GM19193 (cell line): ENCODE measurements around the gene RBMS3.

Experiments
- POLR2A ChIP-seq: IDR thresholded peaks from 4 replicates; pipeline ENCODE4 v1.6.1; 2011; ENCODE audit not compliant: insufficient read depth, insufficient read length; ENCODE audit errors: extremely low read depth

Gene RBMS3

GRCh38 chr3:29745232-29745870, 464.5 kb downstream of the RBMS3 start:
- TF ChIP-seq POLR2A, result no peak

GRCh38 chr3:29746163-29746760, 465.4 kb downstream of the RBMS3 start:
- no peak for TF ChIP-seq POLR2A

- no peak for TF ChIP-seq POLR2A
These were observed 467.1 kb downstream of the RBMS3 start for GRCh38 chr3:29747991-29748390.

- no peak for TF ChIP-seq POLR2A
These were observed 470.9 kb downstream of the RBMS3 start for GRCh38 chr3:29751647-29752314.

- no peak for TF ChIP-seq POLR2A
These were observed 473.5 kb downstream of the RBMS3 start for GRCh38 chr3:29754346-29754745.

- no peak for TF ChIP-seq POLR2A
These were observed 474.5 kb downstream of the RBMS3 start for GRCh38 chr3:29755416-29755815.

DNA sequence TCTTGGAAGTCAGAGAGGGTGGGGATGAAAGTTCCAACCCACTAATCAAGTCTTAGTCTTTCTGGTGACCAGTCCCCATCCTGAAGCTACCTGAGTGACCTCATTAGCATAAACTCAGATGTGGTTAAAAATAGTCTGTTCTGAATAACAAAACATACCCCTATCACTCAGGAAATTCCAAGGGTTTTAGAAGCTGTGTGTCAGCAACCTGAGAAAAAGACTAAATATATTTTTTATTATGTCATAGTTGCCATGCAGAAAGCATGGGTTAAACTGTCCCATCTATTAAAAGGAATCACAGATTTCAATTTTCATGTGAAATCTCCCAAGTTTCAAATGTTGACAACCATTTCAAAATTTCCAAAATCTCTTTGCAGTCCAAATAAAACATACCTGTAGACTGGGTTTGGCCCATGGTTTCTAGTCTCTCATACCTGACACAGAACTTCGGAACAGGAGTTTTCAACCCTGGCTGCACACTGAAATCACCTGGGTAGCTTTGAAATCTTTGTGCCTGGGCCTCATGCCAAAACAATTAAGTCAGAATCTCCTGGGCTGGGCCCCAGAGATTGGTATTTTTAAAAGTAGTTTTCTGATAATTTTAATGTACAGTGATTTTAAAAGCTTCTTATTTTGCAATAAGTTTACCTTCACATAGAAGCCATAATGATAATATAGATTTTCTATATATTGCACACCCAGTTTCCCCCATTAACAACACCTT, 476.3 kb downstream of the RBMS3 start:
- no peak for TF ChIP-seq POLR2A

DNA sequence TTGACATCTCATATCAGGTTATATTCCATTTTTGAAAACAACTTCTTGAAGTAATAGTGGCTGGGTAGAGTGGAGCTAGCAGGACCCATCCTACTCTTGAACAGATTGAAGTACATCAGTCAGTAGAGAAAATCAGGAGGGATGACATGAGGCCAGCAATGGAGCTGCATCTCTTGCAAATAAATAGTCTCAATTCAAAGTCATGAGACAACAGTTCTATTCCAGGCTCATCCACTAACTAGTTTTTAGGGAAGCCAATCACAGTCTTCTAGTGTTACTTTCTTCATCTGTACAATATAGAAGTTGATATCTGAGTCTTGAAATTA, 477.2 kb downstream of the RBMS3 start:
- TF ChIP-seq POLR2A, result no peak

GRCh38 chr3:29758434-29759322, 477.8 kb downstream of the RBMS3 start:
- TF ChIP-seq POLR2A, result no peak

DNA sequence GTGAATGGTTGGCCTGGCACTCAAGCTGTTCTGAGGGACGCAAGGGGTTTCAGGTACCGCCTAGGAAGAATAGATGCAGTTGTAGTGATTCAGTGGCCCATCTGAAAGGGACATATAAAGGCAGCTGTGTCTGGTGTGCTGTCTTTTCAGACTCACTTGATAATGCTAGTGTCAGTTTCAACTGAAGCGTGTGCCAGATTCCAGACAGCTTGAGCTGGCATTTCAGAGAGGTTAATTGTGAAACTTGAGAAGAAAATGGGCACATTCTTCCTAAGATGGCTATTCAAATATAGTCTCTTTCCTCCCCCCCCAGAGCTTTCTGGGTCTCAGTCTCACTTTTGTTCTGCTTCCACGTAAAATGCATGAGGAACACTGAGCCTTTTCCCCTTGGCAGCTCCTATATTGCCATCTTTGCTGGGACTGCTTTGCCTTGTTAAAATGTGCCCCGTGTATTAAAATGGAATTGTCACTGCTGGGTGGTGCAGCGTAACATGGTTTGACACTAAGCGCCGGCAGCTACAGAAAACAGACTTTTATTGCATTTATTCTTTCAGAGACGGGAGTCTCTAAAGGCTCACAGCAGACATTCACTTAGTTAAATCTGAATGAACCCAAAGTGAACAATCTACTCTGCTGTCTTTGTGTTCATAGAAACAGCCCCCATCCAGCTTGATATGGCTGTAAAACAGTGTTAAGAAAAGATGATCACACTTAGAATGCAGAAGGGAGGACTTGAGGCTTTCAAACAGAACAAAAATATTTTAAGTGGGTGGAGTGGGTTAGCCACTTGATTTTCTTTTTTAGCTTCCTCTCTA, 478.7 kb downstream of the RBMS3 start:
- TF ChIP-seq POLR2A, result no peak

DNA sequence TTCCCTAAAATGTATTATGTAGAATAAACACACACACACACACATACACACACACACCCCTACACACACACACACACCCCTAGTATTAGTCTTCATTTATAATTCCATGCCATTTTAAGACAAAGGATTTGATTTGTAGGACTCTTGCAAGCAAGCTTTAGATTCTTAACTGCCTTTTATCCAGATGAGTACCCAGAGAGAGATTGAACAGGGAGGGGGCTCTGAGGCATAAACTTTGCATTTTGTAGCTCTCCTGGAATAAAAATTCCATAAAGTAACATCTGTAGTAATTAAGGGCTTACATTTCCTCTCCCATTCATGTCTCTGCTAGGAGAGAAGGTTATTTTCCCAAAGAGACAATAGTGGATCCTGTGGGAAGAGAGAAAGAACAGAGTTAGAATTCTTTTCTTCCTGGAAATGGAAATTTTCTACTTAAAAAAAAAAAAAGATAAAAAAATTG, 479.4 kb downstream of the RBMS3 start:
- no peak for TF ChIP-seq POLR2A

DNA sequence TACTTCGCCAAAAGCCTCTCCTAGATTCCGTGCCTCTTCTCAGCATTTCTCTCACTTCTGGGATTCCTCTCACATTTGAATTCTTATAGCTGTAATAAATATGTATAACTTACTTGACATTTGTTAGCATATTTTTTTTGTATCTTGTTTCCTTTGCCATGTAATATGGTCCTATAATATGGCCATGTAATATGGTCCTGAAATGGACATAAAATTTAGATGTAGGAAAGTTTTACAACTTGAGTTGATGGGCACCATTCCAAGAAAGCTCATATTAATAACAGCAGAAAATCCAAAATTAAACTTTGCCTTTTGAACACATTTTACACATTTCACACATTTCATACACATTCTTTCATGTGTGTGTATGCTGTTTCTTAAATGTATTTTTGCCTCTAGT, 480.6 kb downstream of the RBMS3 start:
- no peak for TF ChIP-seq POLR2A

DNA sequence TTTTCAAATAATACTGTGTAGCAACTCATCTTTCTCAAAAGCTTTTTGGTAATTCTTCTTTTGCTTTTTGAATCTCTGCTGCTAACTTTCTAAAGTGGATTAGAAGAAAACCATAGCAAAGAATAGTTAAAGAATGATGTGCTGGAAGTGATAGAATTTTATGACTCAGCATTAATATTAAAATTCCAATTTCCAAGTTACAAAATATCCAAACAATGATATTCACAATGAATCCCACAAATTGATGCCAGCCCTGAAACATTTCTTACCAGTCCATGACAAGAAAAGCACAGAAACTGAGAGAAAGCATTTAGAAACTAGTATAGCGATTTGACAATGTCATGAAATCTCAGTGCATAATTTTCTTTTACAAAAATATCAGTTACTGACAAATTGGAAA, 482.2 kb downstream of the RBMS3 start:
- no peak for TF ChIP-seq POLR2A

DNA sequence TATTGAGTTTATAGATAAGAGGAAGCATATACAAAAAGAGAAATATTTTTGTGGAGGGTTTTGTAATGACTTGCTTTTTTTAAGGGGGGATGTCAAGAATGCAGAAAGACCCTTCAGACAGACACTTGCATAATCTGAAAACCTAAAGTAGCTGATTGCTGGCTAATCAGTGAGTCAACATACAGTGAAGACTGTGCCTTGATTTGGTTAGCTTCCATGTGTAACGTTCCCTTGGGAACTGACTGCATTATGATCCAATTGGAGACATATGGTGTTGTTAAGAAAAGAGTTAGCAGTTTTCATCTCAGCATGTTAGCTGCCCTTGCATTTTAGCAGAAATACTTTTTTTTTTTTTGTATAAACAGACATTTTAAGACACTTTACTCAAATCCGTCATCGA, 483.2 kb downstream of the RBMS3 start:
- TF ChIP-seq POLR2A, result no peak
